AG04450 (cell line): ENCODE data around the gene KSR2. TPM values are rescaled to one million over a fixed set of nuclear protein-coding genes. Genes with fewer than 3 reads are reported as not detected.

Experiments
- CTCF ChIA-PET: fragments of 300-600, 350-600 bp; formaldehyde crosslinking; extraction: SDS; loops from one replicate; lab custom pipeline; 2022; ENCODE audit warnings: antibody characterized with exemption, inconsistent platforms; lab: Charles Lee
- POLR2A ChIA-PET: fragments of 350-600 bp; formaldehyde crosslinking; extraction: SDS; loops from one replicate; lab custom pipeline; 2021; ENCODE audit warnings: antibody characterized with exemption, inconsistent platforms; lab: Yijun Ruan, JAX
- DNase-seq: peaks from one replicate; pipeline ENCODE4 v3.0.0-alpha.2; 2011; ENCODE audit warnings: low read depth, low spot score
- H3K27ac ChIP-seq: one replicate; pipeline ENCODE4 v1.5.1; 2012; ENCODE audit warnings: low read depth, low read length, control low read depth
- H3K27me3 ChIP-seq: one replicate; pipeline ENCODE4 v1.6.0; 2012; ENCODE audit warnings: low read length; ENCODE audit not compliant: control insufficient read depth, insufficient read depth
- H3K4me3 ChIP-seq: 2 replicates; pipeline ENCODE4 v1.5.1; 2011; ENCODE audit warnings: mild to moderate bottlenecking, low read depth, low read length, control low read depth
- H3K9me3 ChIP-seq: 2 replicates; pipeline ENCODE4 v1.5.1; 2012; ENCODE audit warnings: low read length; ENCODE audit not compliant: control insufficient read depth, insufficient read depth
- polyA plus RNA-seq: library from polyadenylated mRNA; depleted of rRNA; stranded (reverse); fragments of >200 nt; gene quantifications from 2 replicates; pipeline ENCODE4 v1.2.3, GENCODE V29; 2011
- TF ChIP-seq, protein P1 (sequence below): IDR thresholded peaks from 2 replicates; pipeline ENCODE4 v1.5.1; 2011; ENCODE audit warnings: low read depth, low read length, control low read depth, inconsistent platforms

The KSR2 gene
- polyA plus RNA-seq, 1 experiment, result not detected

- Histone ChIP-seq H3K9me3 (peaks cover 21% of the 10 kb centered on the region), H3K4me3 (no peak overlapping the region), H3K27ac (no peak overlapping the region), H3K27me3 (no peaks in the 10 kb centered on the region)
- ChIA-PET CTCF (no interaction called here), POLR2A (no interaction called here)
- TF ChIP-seq, protein P1, sequence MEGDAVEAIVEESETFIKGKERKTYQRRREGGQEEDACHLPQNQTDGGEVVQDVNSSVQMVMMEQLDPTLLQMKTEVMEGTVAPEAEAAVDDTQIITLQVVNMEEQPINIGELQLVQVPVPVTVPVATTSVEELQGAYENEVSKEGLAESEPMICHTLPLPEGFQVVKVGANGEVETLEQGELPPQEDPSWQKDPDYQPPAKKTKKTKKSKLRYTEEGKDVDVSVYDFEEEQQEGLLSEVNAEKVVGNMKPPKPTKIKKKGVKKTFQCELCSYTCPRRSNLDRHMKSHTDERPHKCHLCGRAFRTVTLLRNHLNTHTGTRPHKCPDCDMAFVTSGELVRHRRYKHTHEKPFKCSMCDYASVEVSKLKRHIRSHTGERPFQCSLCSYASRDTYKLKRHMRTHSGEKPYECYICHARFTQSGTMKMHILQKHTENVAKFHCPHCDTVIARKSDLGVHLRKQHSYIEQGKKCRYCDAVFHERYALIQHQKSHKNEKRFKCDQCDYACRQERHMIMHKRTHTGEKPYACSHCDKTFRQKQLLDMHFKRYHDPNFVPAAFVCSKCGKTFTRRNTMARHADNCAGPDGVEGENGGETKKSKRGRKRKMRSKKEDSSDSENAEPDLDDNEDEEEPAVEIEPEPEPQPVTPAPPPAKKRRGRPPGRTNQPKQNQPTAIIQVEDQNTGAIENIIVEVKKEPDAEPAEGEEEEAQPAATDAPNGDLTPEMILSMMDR, result no peak
- no peak for DNase-seq
Measured at GRCh38 chr12:117685110-117685926, 283.5 kb downstream of the KSR2 start.

GRCh38 chr12:117684471-117684870 is 284.3 kb downstream of the KSR2 start:
- TF ChIP-seq, protein P1, result no peak
- no peak for DNase-seq
- no peak overlapping the region for H3K4me3 ChIP-seq
- H3K27ac ChIP-seq, result no peak overlapping the region
- H3K27me3 ChIP-seq, result no peaks in the 10 kb centered on the region
- ChIA-PET CTCF (no interaction called here), POLR2A (no interaction called here)
- peaks cover 24% of the 10 kb centered on the region for H3K9me3 ChIP-seq

DNA sequence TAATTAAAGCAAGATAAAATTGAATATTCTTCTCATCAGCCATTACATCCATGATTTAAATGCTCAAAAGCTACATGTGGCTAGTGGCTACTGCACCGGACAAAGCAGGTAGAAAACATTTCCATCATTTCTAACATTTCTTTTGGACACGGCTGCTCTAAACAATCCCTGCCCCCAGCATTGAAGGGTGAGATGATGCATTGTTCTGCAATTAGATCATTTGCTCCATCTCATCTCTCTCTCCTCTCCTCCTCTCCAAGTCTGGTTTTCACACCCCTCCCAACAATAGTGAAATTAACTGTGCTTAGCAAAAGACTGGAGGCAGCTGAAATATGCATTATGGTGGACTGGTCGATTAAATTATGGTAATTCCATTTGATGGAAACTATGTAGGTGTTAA is 288.5 kb downstream of the KSR2 start:
- Histone ChIP-seq H3K27ac (no peak overlapping the region), H3K9me3 (peaks cover 34% of the 10 kb centered on the region), H3K4me3 (no peak overlapping the region), H3K27me3 (no peaks in the 10 kb centered on the region)
- TF ChIP-seq, protein P1, result no peak
- CTCF ChIA-PET, result no interaction called here
- POLR2A ChIA-PET, result no interaction called here
- DNase-seq, result no peak

DNA sequence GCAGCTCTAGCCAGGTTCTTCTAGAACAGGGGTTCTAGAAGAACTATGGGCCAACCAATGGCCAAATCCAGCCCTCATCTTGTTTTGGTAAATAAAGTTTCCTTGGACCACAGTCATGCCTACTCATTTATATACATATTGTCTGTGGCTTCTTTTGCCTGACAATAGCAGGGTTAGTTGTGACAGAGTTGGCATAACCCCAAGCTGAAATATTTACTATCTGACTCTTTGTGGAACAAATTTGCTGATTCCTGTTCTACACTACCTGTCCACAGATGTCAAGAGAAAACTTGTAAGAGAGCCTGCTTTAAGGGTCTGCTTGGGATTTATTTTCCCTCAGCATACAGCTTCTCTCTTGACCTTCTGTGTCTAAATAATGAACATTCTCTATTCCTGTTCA is 289.0 kb downstream of the KSR2 start:
- no peak for DNase-seq
- POLR2A ChIA-PET, result no interaction called here
- no peak overlapping the region for H3K4me3 ChIP-seq
- no peaks in the 10 kb centered on the region for H3K27me3 ChIP-seq
- H3K27ac ChIP-seq, result no peak overlapping the region
- TF ChIP-seq, protein P1, result no peak
- CTCF ChIA-PET, result no interaction called here
- H3K9me3 ChIP-seq, result peaks cover 32% of the 10 kb centered on the region

- POLR2A ChIA-PET, result no interaction called here
- Histone ChIP-seq H3K4me3 (no peak overlapping the region), H3K9me3 (peaks cover 44% of the 10 kb centered on the region), H3K27ac (no peak overlapping the region), H3K27me3 (no peaks in the 10 kb centered on the region)
- DNase-seq, result no peak
- TF ChIP-seq, protein P1, result no peak
- CTCF ChIA-PET, result no interaction called here
Measured at GRCh38 chr12:117674763-117675162, 294.0 kb downstream of the KSR2 start.
